GM10847 (cell line): ENCODE measurements around the gene RPP14.

Experiments
- POLR2A ChIP-seq: IDR thresholded peaks from 2 replicates; pipeline ENCODE4 v1.6.1; 2011; ENCODE audit not compliant: insufficient read length; ENCODE audit errors: extremely low read depth

The RPP14 gene

DNA sequence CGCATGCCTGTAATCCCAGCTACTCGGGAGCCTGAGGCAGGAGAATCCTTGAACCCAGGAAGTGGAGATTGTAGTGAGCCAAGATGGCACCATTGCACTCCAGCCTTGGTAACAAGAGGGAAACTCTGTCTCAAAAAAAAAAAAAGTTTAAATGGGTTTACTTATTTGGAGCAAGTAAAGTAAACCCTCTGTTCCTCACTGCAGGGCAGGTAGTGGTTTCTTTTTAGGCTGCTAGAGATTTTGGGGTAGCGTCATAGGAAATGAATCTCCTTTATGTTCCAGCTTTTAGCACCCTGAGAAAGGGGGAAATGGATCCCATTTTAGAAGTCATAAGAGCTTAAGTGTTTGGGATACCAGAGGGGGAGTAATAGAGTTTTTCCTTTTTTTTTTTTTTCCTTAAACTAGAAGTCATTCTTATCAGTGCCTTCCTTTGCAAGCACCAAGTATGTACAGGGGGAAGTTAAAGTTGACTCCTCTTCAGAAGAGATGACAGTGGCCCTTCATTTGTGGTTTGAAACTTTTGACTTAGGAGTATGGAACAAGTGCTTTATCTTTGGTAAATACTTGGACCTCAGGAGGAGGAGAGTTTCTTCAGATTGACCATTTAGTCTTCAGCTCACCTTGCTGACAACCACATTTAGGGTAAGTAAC, 34.7 kb downstream of the RPP14 start:
- TF ChIP-seq POLR2A, result no peak

- no peak for TF ChIP-seq POLR2A
Measured at GRCh38 chr3:58341376-58341775, 35.3 kb downstream of the RPP14 start.

DNA sequence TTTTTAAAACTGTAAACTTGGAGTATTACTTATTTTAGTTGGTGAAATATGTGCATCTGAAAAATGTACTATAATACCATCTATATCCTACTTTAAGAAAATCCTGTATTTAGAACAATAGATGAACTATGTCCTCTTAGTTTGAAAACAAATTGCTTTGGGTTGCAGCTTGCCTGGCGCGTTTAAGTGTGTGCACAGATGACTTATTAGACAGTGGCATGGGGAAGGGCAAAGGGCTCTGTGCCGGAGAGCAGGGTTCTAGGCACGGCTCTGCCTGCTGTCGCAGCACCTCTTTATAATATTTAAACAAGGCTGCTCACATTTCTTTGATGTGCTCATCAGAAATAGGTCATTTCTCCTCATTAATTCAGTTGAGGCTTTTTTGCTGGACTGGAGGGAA, 36.6 kb downstream of the RPP14 start:
- TF ChIP-seq POLR2A, result no peak

- TF ChIP-seq POLR2A, result no peak
Measured at GRCh38 chr3:58345457-58345856, 39.4 kb downstream of the RPP14 start.

- TF ChIP-seq POLR2A, result no peak
Measured at GRCh38 chr3:58346368-58346767, 40.3 kb downstream of the RPP14 start.

GRCh38 chr3:58347984-58348383, 41.9 kb downstream of the RPP14 start:
- TF ChIP-seq POLR2A, result no peak

DNA sequence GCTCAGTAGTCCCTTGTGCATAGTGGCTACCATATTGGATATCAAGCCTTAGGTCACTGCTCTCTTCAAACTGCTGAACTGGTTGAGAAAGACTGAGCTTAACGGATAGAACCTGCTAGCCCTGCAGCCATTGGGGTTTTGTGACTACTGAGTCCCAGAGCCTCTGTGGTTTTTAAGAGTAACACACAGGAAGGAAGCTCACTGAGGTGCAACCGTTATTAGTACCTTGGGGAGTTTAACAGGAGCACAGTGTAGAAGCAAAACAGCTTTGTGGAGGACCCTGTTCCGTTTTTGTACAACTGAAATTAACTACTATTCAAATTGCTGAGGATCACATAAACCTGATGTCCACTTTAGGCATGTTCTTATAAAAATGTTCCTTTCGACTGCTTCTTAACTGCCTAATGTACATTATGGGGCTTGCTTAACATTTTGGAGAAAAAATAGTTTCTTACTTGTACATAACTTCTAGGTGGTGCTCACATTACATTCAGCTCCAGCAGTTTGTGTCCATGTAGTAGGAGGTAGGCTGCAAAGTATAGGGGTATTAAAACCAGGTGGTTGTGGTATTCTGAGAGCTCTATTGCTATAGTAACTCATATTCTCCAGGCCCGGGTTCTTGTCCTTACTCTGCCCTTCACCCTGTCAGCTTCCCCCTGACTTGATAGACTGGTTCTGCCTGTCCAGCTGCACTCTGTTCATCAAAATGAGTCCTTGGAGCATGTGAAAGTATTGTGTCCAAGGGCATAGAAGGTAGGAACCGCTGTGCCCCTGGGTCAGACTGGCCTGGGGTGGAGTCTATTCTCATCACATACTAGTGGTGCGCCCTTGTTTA, 44.0 kb downstream of the RPP14 start:
- no peak for TF ChIP-seq POLR2A

- no peak for TF ChIP-seq POLR2A
Measured at GRCh38 chr3:58350627-58351013, 44.6 kb downstream of the RPP14 start.

DNA sequence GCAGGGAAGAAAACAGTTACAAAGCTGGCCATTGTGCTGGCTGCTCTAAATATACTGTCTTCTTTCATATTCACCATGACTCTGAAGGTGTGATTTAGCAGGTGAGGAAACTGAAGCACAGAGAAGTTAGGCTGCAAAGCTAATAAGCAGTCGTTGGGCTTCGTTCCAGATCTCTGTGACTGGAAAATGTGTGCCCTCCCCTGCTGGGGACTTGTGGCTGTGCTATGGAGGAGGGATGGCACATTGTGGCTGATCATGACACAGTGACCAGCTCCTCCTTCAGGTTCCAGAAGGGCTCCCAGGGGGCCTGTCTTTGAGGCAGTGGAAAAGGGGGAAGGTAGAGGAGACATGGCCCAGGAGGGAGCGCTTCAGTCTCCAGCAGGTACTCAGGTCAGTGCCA, 45.9 kb downstream of the RPP14 start:
- TF ChIP-seq POLR2A, result no peak

DNA sequence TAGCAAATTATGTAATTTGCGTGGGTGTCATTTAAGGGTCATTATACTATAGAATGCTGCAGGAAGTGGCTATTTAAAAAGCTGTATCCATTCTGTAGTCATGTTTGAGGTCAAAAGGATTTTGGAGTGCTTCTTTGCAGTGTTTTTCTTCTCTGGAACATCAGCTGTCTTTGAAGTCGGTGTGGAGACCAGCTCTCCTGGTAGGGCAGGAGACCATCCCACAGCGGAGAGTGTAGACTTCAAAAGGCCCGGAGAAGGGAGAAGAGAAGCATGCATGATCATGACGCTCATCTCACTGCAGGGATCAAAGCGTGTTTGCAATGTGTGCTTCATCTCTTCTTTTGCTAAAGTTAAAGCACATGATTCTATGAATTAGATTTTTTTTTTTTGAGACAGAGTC, 46.6 kb downstream of the RPP14 start:
- TF ChIP-seq POLR2A, result no peak

DNA sequence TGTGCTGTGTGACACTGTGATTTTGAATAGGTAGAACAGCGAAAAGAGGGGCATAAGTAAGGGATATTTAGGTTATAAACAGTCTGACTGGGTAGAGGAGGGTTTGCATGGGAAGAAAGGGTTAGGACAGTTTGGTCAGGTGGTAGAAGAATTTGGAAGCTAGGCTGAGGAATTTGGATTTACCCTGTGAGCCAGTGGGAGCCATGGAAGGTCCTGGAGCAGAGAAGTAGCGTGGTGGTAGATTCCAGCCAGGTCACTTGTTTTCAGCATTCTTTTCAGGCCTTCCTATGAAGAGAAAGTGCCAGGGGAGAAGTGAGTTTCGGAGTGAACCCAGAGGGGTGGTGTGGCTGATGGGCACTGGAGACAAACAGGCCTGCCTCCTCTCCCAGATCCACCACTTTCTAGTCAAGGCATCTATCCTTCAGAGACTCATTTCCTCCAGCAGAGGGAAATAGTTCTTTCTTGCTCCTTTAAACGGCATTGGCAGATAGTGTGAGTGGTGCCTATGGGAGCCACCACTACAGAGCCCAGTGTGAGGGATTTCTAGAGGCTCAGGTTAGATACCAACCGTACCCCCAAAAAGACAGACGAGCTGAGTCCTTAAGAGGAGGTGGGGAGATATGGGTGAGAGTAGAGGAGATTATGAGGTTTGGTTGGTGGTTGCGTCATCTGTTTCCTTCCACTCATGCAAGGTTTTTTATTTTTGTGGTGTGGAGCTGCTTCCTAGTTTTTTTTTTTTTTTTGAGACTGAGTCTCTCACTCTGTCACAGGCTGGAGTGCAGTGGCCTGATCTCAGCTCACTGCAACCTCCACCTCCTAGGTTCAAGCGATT, 47.9 kb downstream of the RPP14 start:
- no peak for TF ChIP-seq POLR2A

DNA sequence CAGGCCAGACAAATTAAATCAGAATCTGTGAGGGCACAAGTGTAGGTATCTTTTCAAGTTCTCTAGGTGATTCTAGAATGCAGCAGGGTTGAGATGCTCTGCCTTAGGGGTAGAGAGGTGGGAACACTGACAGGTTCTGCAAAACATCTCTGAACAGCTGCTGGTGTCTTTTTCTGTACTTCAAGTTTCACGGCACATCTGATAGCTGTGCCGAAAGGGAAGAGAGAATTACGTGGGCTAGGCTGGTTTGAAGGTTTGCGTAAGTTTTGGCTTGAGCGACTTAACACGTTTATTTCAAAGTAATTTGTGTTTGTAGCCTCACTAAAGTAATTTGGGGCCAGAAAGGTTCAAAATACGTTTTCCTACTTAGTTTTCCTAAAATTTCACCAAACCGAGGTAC, 49.1 kb downstream of the RPP14 start:
- TF ChIP-seq POLR2A, result no peak

GRCh38 chr3:58356054-58356453, 50.0 kb downstream of the RPP14 start:
- no peak for TF ChIP-seq POLR2A

GRCh38 chr3:58357402-58357801, 51.4 kb downstream of the RPP14 start:
- TF ChIP-seq POLR2A, result no peak

DNA sequence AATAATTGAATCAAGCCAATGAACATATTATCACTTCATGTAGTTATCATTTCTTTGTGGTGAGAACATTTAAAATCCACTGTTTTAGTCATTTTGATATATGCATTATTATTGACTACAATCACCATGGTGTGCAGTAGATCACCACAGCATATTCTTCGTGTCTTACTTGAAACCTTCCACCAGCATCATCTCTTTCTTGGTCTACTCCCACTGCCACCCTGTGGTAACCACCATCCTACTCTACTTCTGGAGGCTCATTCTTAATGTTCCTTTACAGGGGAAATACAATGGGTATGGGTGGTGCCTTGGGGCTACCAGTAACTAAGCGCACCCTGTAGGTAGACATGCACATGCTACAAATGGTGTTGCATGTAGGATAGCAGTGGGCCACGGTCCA, 52.0 kb downstream of the RPP14 start:
- TF ChIP-seq POLR2A, result no peak

- TF ChIP-seq POLR2A, result no peak
Measured at GRCh38 chr3:58358808-58359207, 52.8 kb downstream of the RPP14 start.

DNA sequence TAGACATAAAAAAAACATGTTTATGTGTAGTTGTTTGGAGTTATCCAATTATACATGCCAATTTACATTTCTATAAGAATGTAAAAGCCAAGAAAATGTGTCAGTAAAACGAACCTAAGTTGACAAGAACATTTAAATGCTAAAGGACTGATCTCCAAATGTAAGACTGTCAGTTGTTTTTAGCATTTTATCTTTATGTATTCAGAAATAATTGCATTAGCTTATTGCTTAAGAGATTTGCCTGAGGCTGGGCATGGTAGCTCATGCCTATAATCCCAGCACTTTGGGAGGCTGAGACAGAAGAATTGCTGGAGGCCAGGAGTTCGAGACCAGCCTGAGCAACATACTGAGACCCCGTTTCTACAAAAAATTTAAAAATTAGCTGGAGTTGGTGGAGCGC, 53.6 kb downstream of the RPP14 start:
- no peak for TF ChIP-seq POLR2A

DNA sequence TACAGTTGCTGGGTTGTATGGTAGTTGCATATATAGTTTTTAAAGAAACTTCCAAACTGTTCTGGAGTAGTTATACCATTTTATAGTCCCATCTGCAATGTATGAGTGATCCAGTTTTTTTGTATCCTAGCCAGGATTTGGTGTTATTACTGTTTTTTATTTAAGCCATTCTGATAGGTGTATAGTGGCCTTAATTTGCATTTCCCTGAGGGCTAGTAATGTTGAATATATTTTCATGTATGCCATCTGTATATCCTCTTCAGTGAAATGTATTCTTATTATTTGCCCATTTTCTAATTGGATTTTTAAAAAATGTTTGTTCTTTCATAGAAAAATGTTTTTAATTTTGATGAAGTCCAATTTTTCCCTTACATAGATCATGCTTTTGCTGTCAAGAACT, 55.8 kb downstream of the RPP14 start:
- TF ChIP-seq POLR2A, result no peak
